GM10847 (cell line): Measurements from ENCODE around the gene GNAZ.

Experiments
- POLR2A ChIP-seq: IDR thresholded peaks from 2 replicates; pipeline ENCODE4 v1.6.1; 2011; ENCODE audit not compliant: insufficient read length; ENCODE audit errors: extremely low read depth

GNAZ gene

GRCh38 chr22:23121000-23121421 is 50.7 kb downstream of the GNAZ start:
- no peak for TF ChIP-seq POLR2A

- TF ChIP-seq POLR2A: no peak
Measured at GRCh38 chr22:23121424-23121823, 51.1 kb downstream of the GNAZ start.

- TF ChIP-seq POLR2A: no peak
Measured at GRCh38 chr22:23122216-23122957, 52.1 kb downstream of the GNAZ start.

- no peak for TF ChIP-seq POLR2A
Measured at GRCh38 chr22:23122992-23123803, 52.9 kb downstream of the GNAZ start.

- TF ChIP-seq POLR2A: no peak
Measured at GRCh38 chr22:23123804-23124254, 53.5 kb downstream of the GNAZ start.

GRCh38 chr22:23124611-23125511 is 54.5 kb downstream of the GNAZ start:
- no peak for TF ChIP-seq POLR2A

- no peak for TF ChIP-seq POLR2A
Measured at GRCh38 chr22:23125512-23126103, 55.3 kb downstream of the GNAZ start.

GRCh38 chr22:23126165-23127054 is 56.1 kb downstream of the GNAZ start:
- no peak for TF ChIP-seq POLR2A

GRCh38 chr22:23127055-23127756 is 56.9 kb downstream of the GNAZ start:
- no peak for TF ChIP-seq POLR2A

- TF ChIP-seq POLR2A: no peak
Measured at GRCh38 chr22:23127788-23128187, 57.5 kb downstream of the GNAZ start.

- no peak for TF ChIP-seq POLR2A
Measured at GRCh38 chr22:23128269-23129108, 58.2 kb downstream of the GNAZ start.

- TF ChIP-seq POLR2A: no peak
Measured at GRCh38 chr22:23129149-23129548, 58.8 kb downstream of the GNAZ start.
